Left lung (tissue), 10 donors: ENCODE results near the gene TBX15. TPM values are rescaled to one million over a fixed set of nuclear protein-coding genes. Genes with fewer than 3 reads are reported as not detected.

ENCODE experiments used
- ATAC-seq: fragments of 200-7000 bp; cut with Tn5 transposase; one replicate; pipeline ENCODE4 v1.9.1; 2020; ENCODE audit warnings: moderate library complexity
- DNase-seq, 4 donors: peaks; one replicate each; pipeline ENCODE4 v3.0.0-alpha.2; 2013 to 2020
- H3K27ac ChIP-seq, 2 donors: fragments of 200-600 bp; sonication (generic) in 1 of 2; one replicate each; pipeline versions ENCODE4 v1.5.0 to v1.8.0; 2020 to 2021
- H3K27me3 ChIP-seq, 2 donors: fragments of 200-600 bp; sonication (generic) in 1 of 2; one replicate each; pipeline versions ENCODE4 v1.5.0 to v1.8.0; 2020 to 2021
- H3K36me3 ChIP-seq, 2 donors: fragments of 200-600 bp; sonication (generic) in 1 of 2; one replicate each; pipeline versions ENCODE4 v1.5.0 to v1.8.0; 2020 to 2021
- H3K4me1 ChIP-seq, 2 donors: fragments of 200-600 bp; one replicate each; pipeline ENCODE4 v1.8.0; 2021
- H3K4me3 ChIP-seq, 2 donors: fragments of 200-600 bp; sonication (generic) in 1 of 2; one replicate each; pipeline versions ENCODE4 v1.5.0 to v1.8.0; 2020 to 2021; ENCODE audit warnings: mild to moderate bottlenecking in 1 of 2
- H3K9me3 ChIP-seq, 2 donors: fragments of 200-600 bp; sonication (generic) in 1 of 2; one replicate each; pipeline versions ENCODE4 v1.5.0 to v1.8.0; 2020 to 2021
- CTCF ChIP-seq, 2 donors: fragments of 200-600 bp; sonication (generic) in 1 of 2; IDR thresholded peaks; one replicate each; pipeline versions ENCODE4 v1.5.0 to v1.8.0; 2021; ENCODE audit warnings: antibody characterized with exemption in 2 of 2
- intact Hi-C, 2 donors: fragments of 100-400 bp; cut with DNase I; formaldehyde crosslinking; loops; one replicate each; pipeline versions ENCODE4 v1.11.2 to v1.14.2; 2022
- polyA plus RNA-seq, 6 donors: library from polyadenylated mRNA; unstranded; fragments of 120-200 nt; gene quantifications; one replicate each; pipeline ENCODE4 v1.2.1, GENCODE V29; 2013; ENCODE audit not compliant: insufficient read length in 6 of 6
- total RNA-seq, 2 donors: library from RNA; stranded (reverse); fragmentation: NEBNext Ultra II Directional; extraction: Animal tissue kit (Norgen Biotek cat#: 25700); gene quantifications; one replicate each; pipeline ENCODE4 v1.2.1, GENCODE V29; 2021
- donor health status: DM: no; HTN: yes; CAD: no.
- donor health status: DM: no; HTN: no; CAD: no.

Gene TBX15
- total and polyA plus RNA-seq, 8 donors, result 0.10 to 1.0 (median 0.34) TPM

GRCh38 chr1:118992868-118993699, 4.9 kb upstream of the TBX15 start:
- Histone ChIP-seq H3K27me3 (peaks cover 100% of the 10 kb centered on the region in 2 donors), H3K4me3 (no peak overlapping the region), H3K27ac (no peak overlapping the region), H3K36me3 (no peaks in the 10 kb centered on the region), H3K9me3 (no peaks in the 10 kb centered on the region), H3K4me1 (peaks cover 0 to 4% of the 10 kb centered on the region in 2 donors)
- no peak for TF ChIP-seq CTCF (IDR thresholded peaks at IDR 0.05)
- DNase-seq (no peak), ATAC-seq (no peak)
- intact Hi-C loops, result no loop called here

GRCh38 chr1:118992237-118992825, 4.2 kb upstream of the TBX15 start:
- peaks cover 100% of the 10 kb centered on the region in 2 donors for H3K27me3 ChIP-seq
- intact Hi-C loops, result no loop called here
- H3K27ac ChIP-seq, result no peak overlapping the region
- TF ChIP-seq CTCF (IDR thresholded peaks at IDR 0.05), result no peak
- no peak for ATAC-seq
- H3K4me1 ChIP-seq, result peaks cover 0 to 12% of the 10 kb centered on the region in 2 donors
- no peaks in the 10 kb centered on the region for H3K9me3 ChIP-seq
- no peaks in the 10 kb centered on the region for H3K36me3 ChIP-seq
- DNase-seq, result no peak
- H3K4me3 ChIP-seq, result no peak overlapping the region

- ATAC-seq (no peak), DNase-seq (no peak)
- Histone ChIP-seq H3K27ac (no peak overlapping the region), H3K4me1 (peaks cover 0 to 16% of the 10 kb centered on the region in 2 donors), H3K27me3 (peaks cover 100% of the 10 kb centered on the region in 2 donors), H3K4me3 (no peak overlapping the region), H3K36me3 (no peaks in the 10 kb centered on the region), H3K9me3 (no peaks in the 10 kb centered on the region)
- no peak for TF ChIP-seq CTCF (IDR thresholded peaks at IDR 0.05)
- intact Hi-C loops, result no loop called here
Measured at GRCh38 chr1:118991448-118991847, 3.3 kb upstream of the TBX15 start.

GRCh38 chr1:118990513-118991152, 2.5 kb upstream of the TBX15 start:
- H3K4me1 ChIP-seq, result peaks cover 0 to 22% of the 10 kb centered on the region in 2 donors
- DNase-seq (no peak), ATAC-seq (no peak)
- intact Hi-C loops, result no loop called here
- no peaks in the 10 kb centered on the region for H3K9me3 ChIP-seq
- no peak overlapping the region for H3K27ac ChIP-seq
- no peak for TF ChIP-seq CTCF (IDR thresholded peaks at IDR 0.05)
- H3K27me3 ChIP-seq, result peaks cover 100% of the 10 kb centered on the region in 2 donors
- H3K4me3 ChIP-seq, result no peak overlapping the region
- H3K36me3 ChIP-seq, result no peaks in the 10 kb centered on the region

- no peak overlapping the region for H3K4me3 ChIP-seq
- no peaks in the 10 kb centered on the region for H3K36me3 ChIP-seq
- H3K27me3 ChIP-seq, result peaks cover 100% of the 10 kb centered on the region in 2 donors
- no peak overlapping the region for H3K27ac ChIP-seq
- ATAC-seq (no peak), DNase-seq (no peak)
- H3K9me3 ChIP-seq, result no peaks in the 10 kb centered on the region
- no peak for TF ChIP-seq CTCF (IDR thresholded peaks at IDR 0.05)
- H3K4me1 ChIP-seq, result peaks cover 0 to 29% of the 10 kb centered on the region in 2 donors
- intact Hi-C loops, result no loop called here
Measured at GRCh38 chr1:118989878-118990378, 1.8 kb upstream of the TBX15 start.
